Panc1 (cell line): Measurements from ENCODE around the gene EYA3. TPM values are rescaled to one million over a fixed set of nuclear protein-coding genes. Genes with fewer than 3 reads are reported as not detected.

Experiments
- ATAC-seq: fragments of 200-7000 bp; cut with Tn5 transposase; 2 replicates; pipeline ENCODE4 v1.9.1; 2020; ENCODE audit warnings: mild to moderate bottlenecking, moderate library complexity
- BruUV-seq: library from RNA; stranded (reverse); fragments of 400-500 nt; replicated peaks from 2 replicates; lab custom pipeline; 2021; lab: Mats Ljungman, UMichigan
- CTCF ChIA-PET: fragments of 300-600 bp; sonication (Branson Sonifier 250); formaldehyde crosslinking; loops from one replicate; lab custom pipeline; 2022; ENCODE audit warnings: antibody characterized with exemption; lab: Charles Lee
- POLR2A ChIA-PET: fragments of 300-600 bp; sonication (Branson Sonifier 250); formaldehyde crosslinking; loops from one replicate; lab custom pipeline; 2022; ENCODE audit warnings: antibody characterized with exemption; lab: Charles Lee
- DNase-seq: peaks from one replicate; pipeline ENCODE4 v3.0.0-alpha.2; 2010; ENCODE audit warnings: low read depth, low spot score
- H3K27ac ChIP-seq: 2 replicates; pipeline ENCODE4 v1.5.1; 2011; ENCODE audit warnings: mild to moderate bottlenecking, low read length, inconsistent platforms
- H3K27me3 ChIP-seq: fragments of 200-500 bp; sonication (Bioruptor generic); 2 replicates; pipeline ENCODE4 v1.6.0; 2014; ENCODE audit warnings: low read length, inconsistent platforms; ENCODE audit not compliant: control insufficient read depth, insufficient read depth
- H3K36me3 ChIP-seq: fragments of 200-500 bp; sonication (Bioruptor generic); 2 replicates; pipeline ENCODE4 v1.5.1; 2014; ENCODE audit warnings: inconsistent platforms, mild to moderate bottlenecking, low read length, moderate library complexity; ENCODE audit not compliant: control insufficient read depth, insufficient read depth
- H3K4me1 ChIP-seq: 2 replicates; pipeline ENCODE4 v1.5.1; 2011; ENCODE audit warnings: inconsistent platforms, mild to moderate bottlenecking, low read length, moderate library complexity; ENCODE audit not compliant: control insufficient read depth, insufficient read depth
- H3K4me3 ChIP-seq, 2 experiments: 2 replicates each; pipeline ENCODE4 v1.5.1; 2011 to 2012; ENCODE audit warnings: low read depth in 2 of 2, low read length in 2 of 2, mild to moderate bottlenecking in 2 of 2, inconsistent platforms in 1 of 2, moderate library complexity in 1 of 2
- H3K9me3 ChIP-seq: fragments of 200-500 bp; sonication (Bioruptor generic); 2 replicates; pipeline ENCODE4 v1.5.1; 2014; ENCODE audit warnings: low read depth, mild to moderate bottlenecking, inconsistent platforms, low read length, moderate library complexity; ENCODE audit not compliant: control insufficient read depth, insufficient read depth
- POLR2AphosphoS5 ChIP-seq: IDR thresholded peaks from 2 replicates; pipeline ENCODE4 v1.6.1; 2012; ENCODE audit warnings: mild to moderate bottlenecking, low read depth, low read length, moderate library complexity
- SIN3A ChIP-seq: IDR thresholded peaks from 2 replicates; pipeline ENCODE4 v1.6.1; 2012; ENCODE audit warnings: low read depth, mild to moderate bottlenecking, low read length, moderate library complexity, borderline replicate concordance; ENCODE audit not compliant: insufficient read depth
- TCF7L2 ChIP-seq: IDR thresholded peaks from 2 replicates; pipeline ENCODE4 v1.6.1; 2011; ENCODE audit warnings: mild to moderate bottlenecking, low read depth, low read length, inconsistent platforms
- in situ Hi-C: cut with HindIII; loops from 2 replicates; pipeline ENCODE4 v1.10.0; 2016; ENCODE audit warnings: low sequenced_read_pairs, low pct_unique_long_range_greater_than_20kb
- intact Hi-C: fragments of 100-400 bp; cut with micrococcal nuclease; formaldehyde crosslinking; loops from one replicate; pipeline ENCODE4 v1.10.0; 2022; ENCODE audit not compliant: unreplicated experiment
- total RNA-seq: library from RNA; stranded (reverse); gene quantifications from one replicate; pipeline ENCODE4 v1.2.1, GENCODE V29; 2021; ENCODE audit not compliant: unreplicated experiment
- TF ChIP-seq, protein P1 (sequence below): fragments of 450-650 bp; IDR thresholded peaks from 2 replicates; pipeline ENCODE4 v1.5.1; 2017; ENCODE audit warnings: mild to moderate bottlenecking
- TF ChIP-seq, protein P2 (sequence below), 2 experiments: IDR thresholded peaks; 2 replicates each; pipeline ENCODE4 v1.6.1; 2011 to 2012; ENCODE audit warnings: low read depth in 2 of 2, control low read depth in 1 of 2, low read length in 1 of 2, mild to moderate bottlenecking in 1 of 2, moderate library complexity in 1 of 2; ENCODE audit not compliant: insufficient read depth in 1 of 2

EYA3 gene
- total RNA-seq, 1 experiment from 2014 or later: 17.5 TPM

DNA sequence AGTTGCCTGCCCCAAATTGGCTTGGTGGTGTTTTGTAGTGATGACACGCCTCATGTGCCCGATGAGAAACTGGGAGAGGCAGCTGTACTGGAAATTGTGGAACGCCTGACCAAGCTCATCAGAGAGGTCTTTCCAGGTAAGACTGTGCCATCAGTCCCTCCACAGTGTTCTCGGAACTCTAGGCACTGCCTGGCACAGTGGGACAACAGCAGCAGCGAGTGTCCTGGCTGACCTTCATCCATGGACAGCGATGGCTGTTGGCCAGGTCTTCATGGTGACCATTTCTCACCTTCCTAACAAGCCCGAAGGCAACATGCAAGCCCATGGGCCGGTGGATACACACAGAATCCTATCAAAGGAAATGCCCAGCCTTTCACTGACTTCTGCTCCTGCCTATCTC, 139.4 kb downstream of the EYA3 start:
- DNase-seq (no peak), ATAC-seq (no peak)
- intact Hi-C loops: no loop called here
- BruUV-seq: no TSS peak
- Histone ChIP-seq H3K9me3 (no peaks in the 10 kb centered on the region), H3K27me3 (no peaks in the 10 kb centered on the region), H3K36me3 (no peaks in the 10 kb centered on the region), H3K4me3 (no peak overlapping the region), H3K4me1 (no peaks in the 10 kb centered on the region), H3K27ac (no peak overlapping the region)
- CTCF ChIA-PET: no interaction called here
- POLR2A ChIA-PET: no interaction called here
- in situ Hi-C loops: no loop called here
- TF ChIP-seq TCF7L2: no peak
- TF ChIP-seq, protein P1, sequence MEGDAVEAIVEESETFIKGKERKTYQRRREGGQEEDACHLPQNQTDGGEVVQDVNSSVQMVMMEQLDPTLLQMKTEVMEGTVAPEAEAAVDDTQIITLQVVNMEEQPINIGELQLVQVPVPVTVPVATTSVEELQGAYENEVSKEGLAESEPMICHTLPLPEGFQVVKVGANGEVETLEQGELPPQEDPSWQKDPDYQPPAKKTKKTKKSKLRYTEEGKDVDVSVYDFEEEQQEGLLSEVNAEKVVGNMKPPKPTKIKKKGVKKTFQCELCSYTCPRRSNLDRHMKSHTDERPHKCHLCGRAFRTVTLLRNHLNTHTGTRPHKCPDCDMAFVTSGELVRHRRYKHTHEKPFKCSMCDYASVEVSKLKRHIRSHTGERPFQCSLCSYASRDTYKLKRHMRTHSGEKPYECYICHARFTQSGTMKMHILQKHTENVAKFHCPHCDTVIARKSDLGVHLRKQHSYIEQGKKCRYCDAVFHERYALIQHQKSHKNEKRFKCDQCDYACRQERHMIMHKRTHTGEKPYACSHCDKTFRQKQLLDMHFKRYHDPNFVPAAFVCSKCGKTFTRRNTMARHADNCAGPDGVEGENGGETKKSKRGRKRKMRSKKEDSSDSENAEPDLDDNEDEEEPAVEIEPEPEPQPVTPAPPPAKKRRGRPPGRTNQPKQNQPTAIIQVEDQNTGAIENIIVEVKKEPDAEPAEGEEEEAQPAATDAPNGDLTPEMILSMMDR: no peak
- TF ChIP-seq POLR2AphosphoS5: no peak
- TF ChIP-seq SIN3A: no peak
- TF ChIP-seq, protein P2, sequence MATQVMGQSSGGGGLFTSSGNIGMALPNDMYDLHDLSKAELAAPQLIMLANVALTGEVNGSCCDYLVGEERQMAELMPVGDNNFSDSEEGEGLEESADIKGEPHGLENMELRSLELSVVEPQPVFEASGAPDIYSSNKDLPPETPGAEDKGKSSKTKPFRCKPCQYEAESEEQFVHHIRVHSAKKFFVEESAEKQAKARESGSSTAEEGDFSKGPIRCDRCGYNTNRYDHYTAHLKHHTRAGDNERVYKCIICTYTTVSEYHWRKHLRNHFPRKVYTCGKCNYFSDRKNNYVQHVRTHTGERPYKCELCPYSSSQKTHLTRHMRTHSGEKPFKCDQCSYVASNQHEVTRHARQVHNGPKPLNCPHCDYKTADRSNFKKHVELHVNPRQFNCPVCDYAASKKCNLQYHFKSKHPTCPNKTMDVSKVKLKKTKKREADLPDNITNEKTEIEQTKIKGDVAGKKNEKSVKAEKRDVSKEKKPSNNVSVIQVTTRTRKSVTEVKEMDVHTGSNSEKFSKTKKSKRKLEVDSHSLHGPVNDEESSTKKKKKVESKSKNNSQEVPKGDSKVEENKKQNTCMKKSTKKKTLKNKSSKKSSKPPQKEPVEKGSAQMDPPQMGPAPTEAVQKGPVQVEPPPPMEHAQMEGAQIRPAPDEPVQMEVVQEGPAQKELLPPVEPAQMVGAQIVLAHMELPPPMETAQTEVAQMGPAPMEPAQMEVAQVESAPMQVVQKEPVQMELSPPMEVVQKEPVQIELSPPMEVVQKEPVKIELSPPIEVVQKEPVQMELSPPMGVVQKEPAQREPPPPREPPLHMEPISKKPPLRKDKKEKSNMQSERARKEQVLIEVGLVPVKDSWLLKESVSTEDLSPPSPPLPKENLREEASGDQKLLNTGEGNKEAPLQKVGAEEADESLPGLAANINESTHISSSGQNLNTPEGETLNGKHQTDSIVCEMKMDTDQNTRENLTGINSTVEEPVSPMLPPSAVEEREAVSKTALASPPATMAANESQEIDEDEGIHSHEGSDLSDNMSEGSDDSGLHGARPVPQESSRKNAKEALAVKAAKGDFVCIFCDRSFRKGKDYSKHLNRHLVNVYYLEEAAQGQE (IDR thresholded peaks at IDR 0.05; ENCODE audit: insufficient read depth in 1 of 2, low read depth in 2 of 2, low read length in 1 of 2): no peak

DNA sequence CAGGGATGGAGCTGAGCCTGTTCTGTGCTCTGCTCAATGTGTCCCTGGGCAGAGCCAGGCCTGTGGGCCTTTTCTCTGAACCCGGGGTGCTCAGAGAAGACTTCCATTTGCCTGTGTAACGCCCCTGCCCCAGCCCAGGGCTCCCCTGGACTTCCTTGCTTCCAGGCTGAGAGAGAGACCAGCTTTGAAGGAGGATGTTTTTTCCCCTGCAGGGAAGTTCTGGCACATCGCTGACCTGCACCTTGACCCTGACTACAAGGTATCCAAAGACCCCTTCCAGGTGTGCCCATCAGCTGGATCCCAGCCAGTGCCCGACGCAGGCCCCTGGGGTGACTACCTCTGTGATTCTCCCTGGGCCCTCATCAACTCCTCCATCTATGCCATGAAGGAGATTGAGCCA, 143.4 kb downstream of the EYA3 start:
- in situ Hi-C loops: no loop called here
- ATAC-seq (no peak), DNase-seq (no peak)
- intact Hi-C loops: no loop called here
- BruUV-seq: no TSS peak
- Histone ChIP-seq H3K27ac (no peak overlapping the region), H3K36me3 (no peaks in the 10 kb centered on the region), H3K4me3 (no peak overlapping the region), H3K27me3 (no peaks in the 10 kb centered on the region), H3K9me3 (no peaks in the 10 kb centered on the region), H3K4me1 (no peaks in the 10 kb centered on the region)
- ChIA-PET POLR2A (interaction anchor here (0.6 kb wide), 1 partner anchor 54 kb away, joined by 3 read pairs; no protein-coding TSS in a partner anchor), CTCF (no interaction called here)
- TF ChIP-seq, protein P1: no peak
- TF ChIP-seq TCF7L2 (no peak), POLR2AphosphoS5 (no peak), SIN3A (no peak)
- TF ChIP-seq, protein P2 (IDR thresholded peaks at IDR 0.05; ENCODE audit: insufficient read depth in 1 of 2, low read depth in 2 of 2, low read length in 1 of 2): no peak
